GM21619 (cell line): ENCODE data around the gene DNAJB5.
"Not testable (repeated sequence)": the region's sequence is repeated elsewhere in the genome, so short reads cannot be mapped to it uniquely, and the experiment has no call there.

Experiments used
- ATAC-seq: cut with Tn5 transposase; IDR thresholded peaks from one replicate; pipeline ENCODE4 v1.9.1; 2021; ENCODE audit not compliant: unreplicated experiment

DNAJB5 gene

DNA sequence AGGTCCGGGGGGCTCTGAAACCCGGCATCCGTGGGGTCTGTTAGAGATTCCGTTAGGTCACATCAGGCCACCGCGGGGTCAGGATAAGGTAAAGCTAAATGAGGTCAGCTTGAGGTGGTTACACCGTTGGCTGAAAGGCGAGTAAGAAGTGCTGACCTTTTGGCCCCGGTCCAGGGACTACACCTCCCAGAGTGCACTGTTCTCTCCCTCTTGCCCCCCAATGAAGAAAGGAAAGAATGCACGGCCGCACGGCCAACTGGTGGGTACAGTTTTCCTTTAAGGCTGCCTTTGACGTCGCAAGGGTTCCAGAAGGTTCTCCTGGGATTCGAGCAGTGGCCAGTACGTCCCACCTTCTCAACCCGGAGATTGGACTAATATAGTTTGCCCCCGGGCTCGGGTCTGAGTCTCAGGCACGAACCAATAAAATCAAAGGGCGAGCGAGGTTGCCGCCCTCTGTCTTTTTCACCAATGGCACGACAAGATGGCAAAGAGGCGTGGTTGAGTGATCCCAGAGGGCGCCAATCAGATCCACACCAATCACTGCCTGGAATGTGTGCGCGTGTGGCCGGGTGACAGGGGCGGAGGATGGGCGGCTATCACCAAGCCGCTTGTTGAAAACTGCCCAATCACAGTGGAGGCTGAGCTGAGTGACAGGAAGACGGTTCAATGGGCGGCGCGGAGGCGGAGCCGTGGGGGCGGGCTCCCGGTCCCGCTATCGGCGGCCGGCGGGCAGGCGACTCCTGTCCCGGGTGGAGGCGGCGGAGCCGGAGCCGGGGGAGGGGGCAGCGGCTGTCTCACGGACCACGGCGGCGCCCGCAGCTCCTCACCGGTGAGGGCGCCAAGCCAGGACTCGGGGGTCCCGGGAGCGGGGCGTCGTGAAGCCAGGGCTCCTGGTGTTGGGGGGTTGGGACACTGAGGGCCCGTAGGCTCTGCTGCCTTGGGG is at the start of gene DNAJB5:
DNAJB5 (plus strand) TSS at position 743 of the 943 bp plus-strand sequence. CDS start 886 bp downstream, outside the sequence.
- peak; percentile 83 for ATAC-seq

DNA sequence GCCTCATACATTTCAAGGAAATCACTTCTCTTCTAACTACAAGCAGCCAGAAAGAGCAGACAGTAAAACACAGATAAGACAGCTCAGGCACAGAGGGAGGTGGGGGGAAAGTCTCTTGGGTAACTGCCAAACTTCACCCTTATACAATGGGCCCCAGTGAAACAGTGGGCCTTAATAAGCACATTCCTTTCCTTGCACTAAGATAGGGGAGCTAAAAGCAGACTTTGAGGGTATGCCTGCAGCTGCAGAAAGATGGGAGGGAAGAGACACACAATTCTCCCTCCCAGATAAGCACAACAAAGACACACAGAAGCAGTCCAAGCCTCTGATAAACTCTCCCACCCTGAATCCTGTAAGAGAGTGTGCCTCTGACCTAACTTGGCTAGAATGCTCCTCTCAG is 49.6 kb upstream of the DNAJB5 start:
- ATAC-seq = not testable (repeated sequence)

DNA sequence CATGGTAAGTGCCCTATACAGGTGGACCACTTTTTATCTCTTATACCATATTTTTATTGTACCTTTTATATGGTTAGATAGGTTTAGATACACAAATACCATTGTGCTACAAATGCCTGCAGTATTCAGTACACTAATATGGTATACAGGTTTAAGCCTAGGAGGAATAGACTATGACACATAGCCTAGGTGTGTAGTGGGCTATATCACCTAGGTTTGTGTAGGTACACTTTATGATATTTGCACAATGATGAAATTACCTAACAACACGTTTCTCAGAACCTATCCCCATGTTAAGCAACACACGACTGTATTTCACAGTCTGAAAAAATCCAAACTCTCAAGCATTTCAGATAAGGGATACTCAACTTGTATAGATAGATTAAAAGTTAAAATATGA is 41.1 kb upstream of the DNAJB5 start:
- ATAC-seq = no peak

DNA sequence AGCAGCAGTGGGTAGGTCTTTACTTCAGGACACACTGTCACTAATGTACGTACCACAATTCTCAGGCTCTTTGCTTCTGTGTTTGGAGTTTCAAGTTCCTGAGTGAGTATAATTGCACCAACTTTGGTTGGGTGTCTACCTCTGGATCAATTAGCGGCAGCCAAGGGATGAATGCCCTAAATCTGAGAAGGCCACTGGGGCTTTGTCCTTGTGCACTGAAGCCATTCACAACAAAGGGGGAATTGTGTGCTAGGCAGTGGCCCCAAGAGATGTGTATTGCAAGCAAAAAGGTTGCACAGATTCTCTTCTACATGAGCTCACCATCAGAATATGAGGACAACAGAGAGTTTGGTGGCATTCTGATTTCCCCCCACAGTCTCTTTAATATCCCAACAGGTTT is 35.3 kb upstream of the DNAJB5 start:
- no peak for ATAC-seq

DNA sequence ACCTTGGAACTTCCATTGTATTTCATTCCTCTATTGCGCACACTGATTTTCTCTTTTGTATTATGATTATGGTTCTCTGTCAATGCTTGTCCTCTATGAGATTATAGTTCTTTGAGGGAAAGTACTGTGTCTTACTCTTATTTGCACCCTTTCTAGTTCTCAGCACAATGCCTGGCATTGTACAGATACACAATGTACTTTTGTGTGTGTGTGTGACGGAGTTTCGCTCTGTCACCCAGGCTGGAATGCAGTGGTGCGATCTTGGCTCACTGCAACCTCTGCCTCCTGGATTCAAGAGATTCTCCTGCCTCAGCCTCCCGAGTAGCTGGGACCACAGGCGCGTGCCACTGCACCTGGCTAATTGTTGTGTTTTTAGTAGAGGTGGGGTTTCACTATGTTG is 33.5 kb upstream of the DNAJB5 start:
- not testable (repeated sequence) for ATAC-seq

DNA sequence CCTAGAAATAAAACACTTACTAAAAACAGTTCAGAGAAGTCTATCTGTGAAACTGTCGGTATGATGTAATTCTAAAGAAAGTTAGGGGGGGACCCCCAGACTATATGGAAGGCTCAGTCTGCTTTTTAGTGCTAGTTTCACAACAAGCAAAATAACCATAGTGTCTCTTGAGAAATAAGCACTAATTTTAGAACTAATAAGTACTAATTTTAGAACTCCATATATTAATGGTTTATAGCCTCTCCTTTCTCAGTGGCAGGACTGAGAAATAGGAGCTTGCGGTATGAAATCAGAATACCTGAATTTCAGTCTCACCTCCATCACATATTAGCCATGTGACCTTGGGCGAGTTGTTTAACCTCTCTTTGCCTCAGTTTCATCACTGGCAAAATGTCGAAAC is 32.9 kb upstream of the DNAJB5 start:
- ATAC-seq = peak; percentile 71

DNA sequence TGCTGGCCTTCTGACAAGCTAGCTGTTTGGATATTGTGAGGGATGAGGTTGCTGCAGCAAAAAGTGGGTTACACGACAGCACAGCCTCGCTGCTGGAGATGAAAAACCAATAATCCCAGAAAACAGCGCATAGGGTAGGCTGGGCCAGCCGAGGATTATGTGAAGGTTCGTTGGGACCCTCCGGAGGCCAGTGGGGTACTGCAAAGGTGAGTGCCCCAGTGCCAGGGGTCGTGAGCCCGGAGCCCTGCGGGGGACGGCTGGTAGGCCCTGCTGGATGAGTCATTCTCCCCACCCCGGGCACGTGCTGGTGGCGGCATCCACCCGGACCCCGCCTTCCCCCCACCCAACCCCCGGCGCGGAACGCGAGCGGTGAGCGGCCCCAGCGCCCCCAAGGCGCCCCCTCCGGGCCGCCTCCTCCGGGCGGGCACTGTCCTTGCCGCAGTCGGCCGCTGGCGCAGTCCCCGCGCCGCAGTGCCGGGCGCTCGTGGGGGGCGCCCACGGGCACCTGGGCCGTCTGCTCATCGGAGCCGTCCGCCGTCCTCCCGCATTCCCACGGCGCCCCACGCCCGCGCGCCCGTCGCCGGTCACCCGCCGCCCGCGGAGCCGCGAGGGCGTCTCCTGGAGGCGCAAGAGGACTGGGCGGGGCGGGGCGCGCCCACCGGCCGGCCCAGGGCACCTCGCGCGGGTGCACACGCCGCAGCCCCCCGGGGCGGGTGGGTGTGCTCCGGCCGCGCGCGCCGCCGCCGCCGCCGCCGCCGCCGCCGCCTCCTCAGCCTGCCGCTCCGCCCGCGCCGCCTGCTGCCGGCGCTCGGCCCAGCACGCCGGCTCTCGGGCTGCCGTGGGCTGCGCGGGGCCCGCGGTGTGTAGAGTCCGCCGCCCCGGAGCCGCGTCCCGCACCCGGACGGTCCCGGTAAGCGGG is 31.8 kb upstream of the DNAJB5 start, which contains the start of gene PHF24:
PHF24 (plus strand) TSS at position 794 of the 919 bp plus-strand sequence. CDS start 13,014 bp downstream, outside the sequence.
- ATAC-seq = no peak

DNA sequence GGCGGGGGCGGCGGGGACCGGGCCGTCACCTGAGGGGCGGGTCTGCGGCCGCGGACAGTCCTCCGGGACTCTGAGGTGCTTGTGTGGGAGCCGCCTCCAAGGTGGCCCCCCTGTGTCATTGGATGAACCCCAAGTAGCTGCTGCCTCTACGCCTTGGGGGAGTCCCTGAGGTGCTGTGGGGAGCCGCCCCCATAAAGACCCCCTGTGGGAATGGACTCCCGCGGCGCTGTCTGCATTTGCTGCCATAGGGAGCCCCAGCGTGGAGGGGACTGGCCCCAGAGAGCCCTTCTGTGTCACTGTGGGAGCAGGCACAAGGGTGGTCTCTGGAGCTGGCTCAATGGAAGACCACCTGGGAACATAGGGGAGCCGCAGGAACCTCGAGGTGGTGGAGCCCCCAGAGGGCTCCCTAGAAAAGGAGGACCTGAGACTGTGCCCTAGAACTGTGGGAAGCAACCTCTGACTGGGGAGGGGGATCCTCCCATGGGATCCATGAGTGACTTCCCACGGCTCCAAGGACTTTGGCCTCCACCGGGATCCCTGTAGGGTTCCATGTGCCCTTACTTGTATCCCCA is 31.0 kb upstream of the DNAJB5 start:
- ATAC-seq = no peak

DNA sequence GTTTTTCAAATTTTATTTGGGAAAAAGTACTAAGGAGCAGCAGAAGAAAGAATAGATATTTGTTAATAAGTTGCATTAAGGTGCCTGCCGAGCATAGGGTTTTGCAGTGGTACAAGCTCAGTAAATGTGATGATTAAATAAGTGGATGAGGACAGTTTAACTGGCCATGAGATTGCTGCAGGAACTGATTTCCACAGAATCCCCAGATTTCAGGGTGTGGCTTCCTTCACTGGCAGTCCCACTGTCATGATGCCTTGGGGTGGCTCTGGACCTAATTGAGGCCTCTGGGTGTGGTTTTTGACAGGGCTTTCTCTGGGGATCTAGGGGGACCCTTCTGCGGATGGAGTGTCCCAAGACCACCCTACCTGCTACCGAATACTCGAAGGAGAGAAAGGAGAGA is 30.1 kb upstream of the DNAJB5 start:
- no peak for ATAC-seq

DNA sequence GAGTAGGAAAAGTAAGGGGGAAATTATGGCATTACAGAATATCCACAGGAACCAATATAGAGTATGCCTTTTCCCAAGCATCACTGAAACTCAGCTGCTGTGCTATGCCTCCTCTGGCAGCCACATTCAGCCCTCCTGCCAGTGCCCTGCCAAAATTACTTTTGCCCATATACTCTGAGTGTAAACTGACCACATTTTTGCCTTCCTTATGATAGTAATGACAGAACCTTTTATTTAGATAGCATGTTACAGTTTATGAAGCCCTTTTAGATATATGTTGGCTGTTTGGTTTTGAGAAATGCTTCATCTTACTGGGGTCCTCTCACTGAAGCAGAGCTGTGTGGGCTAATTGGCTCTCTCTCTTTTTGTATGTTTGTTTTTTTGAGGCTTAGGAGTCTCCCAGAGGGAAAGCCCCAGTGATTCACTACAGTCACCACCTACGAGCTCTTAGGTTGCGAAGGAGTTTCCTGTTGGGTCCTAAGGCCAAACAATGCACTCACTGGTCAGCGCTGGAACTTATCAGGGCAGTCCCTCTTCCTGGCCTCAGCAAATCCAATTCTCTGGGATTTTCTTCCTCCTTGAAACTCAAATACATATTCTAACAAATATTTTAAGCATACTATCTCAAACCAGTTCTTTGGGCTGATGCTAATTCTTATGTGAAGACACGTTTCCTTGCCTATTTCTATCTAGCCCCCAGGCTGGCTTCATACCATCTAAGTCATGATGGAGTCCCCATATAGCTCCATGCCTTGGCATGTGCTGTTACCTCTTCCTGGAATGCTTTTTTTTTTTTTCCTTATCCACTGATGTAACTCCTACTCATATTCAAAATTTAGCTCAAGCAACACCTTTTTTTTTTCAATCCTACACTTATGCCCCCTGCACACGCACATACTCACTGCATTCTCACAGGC is 27.7 kb upstream of the DNAJB5 start:
- ATAC-seq = peak; percentile 57

DNA sequence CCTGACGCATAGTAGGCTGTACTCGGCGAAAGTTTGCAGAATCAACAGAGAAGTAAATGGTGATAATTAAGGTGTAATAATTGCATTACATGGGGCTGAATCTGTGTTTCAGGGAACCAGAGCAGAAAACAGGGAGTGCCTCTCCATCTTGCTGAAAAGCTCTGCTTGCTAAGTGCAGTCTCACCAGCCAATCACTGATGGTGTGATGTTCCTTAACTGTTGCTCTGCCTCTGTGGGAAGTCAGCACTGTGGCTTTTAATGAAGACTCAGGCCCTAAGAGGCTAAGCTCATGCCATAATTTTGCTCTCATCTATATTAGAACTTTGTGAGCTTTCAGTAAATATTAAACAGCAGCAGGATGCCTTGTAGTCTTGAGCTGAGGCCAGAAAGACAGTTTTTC is 27.0 kb upstream of the DNAJB5 start:
- no peak for ATAC-seq

DNA sequence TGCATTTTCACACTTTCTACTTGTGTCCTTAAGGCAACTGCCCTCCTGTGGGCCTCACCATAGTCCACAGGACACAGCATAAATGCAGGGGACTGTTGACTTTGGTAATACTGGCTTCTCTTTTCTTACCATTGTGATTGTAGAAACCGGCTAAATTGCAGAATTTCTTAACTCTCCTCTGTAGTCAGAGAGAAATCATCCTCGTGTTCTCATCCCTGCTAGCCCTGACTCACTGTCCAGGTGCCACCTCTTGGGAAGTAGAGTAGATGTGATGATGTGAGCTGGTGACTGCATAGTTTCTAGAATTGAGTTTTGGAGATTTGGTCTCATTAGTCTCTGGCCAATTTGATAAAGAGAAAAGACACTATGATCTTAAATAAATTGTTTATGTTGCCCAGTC is 26.0 kb upstream of the DNAJB5 start:
- no peak for ATAC-seq

DNA sequence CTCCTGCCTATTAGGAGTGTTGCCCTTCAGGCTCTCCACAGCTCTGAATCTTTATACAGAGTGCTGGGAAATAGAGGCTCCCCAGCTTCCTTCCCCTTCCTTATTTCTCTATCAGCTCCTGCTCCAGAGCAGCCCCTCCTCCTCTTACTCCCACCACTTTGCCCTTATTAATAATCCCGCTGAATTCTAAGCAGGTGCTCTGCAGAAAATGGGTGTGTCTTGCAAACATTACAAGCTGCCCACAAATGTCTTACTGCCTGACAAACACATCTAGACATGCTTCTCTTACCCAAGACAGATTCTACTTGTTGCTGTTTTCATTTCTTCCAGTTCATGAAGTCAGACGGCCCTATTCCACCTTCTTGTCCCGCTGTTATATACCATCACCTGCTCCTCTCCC is 25.1 kb upstream of the DNAJB5 start:
- ATAC-seq = no peak

DNA sequence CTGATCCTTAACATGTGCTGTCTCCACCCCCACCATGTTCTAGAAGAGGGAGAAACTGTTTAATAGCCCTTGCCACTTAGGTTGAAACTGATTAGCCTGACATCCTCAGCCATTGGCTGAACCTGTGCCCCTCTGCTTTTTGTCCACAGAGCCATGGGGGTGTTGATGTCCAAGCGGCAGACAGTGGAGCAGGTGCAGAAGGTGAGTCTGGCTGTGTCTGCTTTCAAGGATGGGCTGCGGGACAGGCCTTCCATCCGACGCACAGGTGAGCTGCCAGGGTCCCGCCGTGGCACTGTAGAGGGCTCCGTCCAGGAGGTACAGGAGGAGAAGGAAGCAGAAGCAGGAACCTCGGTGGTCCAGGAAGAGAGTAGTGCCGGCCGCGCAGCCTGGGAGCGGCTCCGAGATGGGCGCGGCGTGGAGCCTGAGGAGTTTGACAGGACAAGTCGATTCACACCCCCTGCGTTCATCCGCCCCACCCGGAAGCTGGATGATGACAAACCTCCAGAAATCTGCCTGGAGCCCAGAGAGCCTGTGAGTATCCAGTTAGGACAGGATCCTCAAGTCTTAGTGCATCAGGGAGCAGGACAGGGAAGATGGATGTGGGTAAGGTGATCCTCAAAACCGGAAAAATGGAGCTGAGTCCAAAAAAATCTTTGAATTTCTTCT is 18.3 kb upstream of the DNAJB5 start:
- no peak for ATAC-seq

DNA sequence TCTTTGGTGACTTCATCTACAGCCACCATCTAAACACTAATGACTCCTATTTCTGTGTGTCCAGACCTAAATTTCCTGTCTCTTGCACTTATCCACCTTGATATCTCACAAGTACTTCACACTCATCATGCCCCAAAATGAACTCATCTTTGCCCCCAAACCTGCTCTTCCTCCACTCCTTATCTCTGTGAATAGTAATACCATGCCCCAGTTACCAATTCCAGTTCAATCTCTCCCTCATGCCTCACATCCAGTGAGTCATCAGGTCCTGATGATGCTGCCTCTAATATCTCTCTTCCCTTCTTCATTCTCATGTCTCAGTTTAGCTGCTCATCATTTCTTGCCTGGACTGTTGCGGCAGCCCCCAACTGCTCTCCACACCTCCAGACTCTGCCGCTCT is 14.9 kb upstream of the DNAJB5 start:
- ATAC-seq = no peak

DNA sequence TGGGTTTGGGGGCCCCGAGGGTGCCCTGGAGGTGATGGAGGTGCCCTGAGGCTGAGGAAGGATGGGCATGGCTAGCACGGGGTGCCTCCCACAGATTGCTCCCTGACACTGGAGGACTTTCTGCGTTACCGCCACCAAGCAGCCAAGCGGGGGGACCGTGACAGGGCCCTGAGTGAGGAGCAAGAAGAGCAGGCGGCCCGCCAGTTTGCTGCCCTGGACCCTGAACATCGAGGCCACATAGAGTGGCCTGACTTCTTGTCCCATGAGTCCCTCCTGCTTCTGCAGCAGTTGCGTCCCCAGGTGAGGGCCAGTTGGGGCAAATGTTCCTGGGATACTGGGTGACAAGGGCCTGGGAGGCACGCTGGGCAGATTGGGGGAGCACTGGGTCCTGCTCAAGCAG is 13.1 kb upstream of the DNAJB5 start:
- ATAC-seq = no peak

DNA sequence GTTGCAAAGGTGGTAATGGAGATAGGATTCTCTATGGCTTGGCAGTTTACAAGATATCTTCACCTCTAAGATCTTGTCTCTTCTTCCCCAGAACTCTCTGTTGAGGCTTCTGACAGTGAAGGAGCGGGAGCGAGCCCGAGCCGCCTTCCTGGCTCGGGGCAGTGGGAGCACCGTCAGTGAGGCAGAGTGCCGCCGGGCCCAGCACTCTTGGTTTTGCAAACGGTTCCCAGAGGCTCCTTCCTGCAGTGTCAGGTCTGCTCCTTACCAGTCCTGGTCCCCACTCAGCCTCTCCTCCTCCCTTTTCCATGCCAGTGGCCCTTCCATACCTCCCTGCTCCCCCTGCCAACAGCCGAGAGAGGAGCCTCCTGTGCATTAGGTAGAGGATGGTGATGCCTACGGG is 12.6 kb upstream of the DNAJB5 start:
- no peak for ATAC-seq

DNA sequence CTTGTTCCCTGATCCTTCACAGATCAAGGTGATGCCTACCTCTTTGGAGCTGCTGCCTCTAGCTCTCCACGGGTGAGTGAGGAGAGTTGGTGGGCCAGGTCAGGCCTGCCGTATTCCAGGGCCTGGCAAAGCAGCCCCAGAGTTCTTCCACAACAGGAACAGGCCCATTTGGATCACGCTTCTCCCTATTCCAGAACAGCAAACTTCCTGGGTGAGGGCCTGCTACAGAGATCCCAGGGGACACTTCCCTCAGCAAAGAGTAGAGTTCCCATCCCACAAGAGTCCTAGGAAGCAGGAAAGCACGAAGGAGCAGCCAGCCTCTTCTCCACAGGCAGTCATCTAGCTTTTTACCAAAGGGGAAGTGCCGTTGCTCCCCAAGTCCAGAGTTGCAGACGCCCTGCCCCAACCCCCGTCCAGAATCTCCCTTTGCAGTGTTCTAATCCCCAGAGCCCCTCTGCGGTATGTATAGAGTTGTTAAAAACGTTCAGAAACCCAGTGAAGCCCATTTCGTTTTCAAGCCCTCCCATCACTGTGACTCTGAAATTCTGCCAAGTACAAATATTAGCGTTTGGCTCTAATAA is 9.3 kb upstream of the DNAJB5 start:
- no peak for ATAC-seq

DNA sequence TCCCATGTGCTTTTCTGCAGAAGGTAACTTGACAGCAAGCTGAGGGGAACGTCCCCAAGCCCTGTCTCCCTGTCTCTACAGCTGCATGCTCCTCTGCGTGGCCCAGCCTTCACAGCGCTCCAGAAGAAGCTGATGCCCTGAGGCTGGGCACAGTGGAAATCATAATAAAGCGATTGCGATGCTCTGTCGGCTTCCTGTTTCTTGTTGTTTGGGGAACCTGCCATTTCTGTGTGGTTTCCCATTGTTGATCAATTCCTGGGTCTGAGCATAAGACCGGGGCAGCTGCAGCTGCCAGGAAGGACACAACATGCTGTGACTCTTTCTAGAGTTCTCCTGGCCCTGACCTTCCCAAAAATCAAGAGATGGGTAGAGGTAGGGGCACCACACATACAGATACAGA is 7.2 kb upstream of the DNAJB5 start:
- ATAC-seq = no peak
